Loucy (cell line): ENCODE measurements around the gene ZNF679.
"Not testable (repeated sequence)": the region's sequence is repeated elsewhere in the genome, so short reads cannot be mapped to it uniquely, and the experiment has no call there.

Source experiments
- H2AFZ ChIP-seq: fragments of 200-600 bp; sonication (generic); 2 replicates; pipeline ENCODE4 v1.6.0; 2016; ENCODE audit warnings: antibody characterized with exemption, mild to moderate bottlenecking, low read length, moderate library complexity
- H3F3A ChIP-seq: fragments of 200-600 bp; 2 replicates; pipeline ENCODE4 v1.6.0; 2016; ENCODE audit warnings: antibody characterized with exemption, low read depth, mild to moderate bottlenecking
- H3K27me3 ChIP-seq: fragments of 200-600 bp; sonication (generic); 2 replicates; pipeline ENCODE4 v1.6.1; 2014; ENCODE audit warnings: low read length, mild to moderate bottlenecking; ENCODE audit not compliant: insufficient read depth, poor library complexity, severe bottlenecking
- H3K36me3 ChIP-seq: fragments of 200-600 bp; sonication (generic); 2 replicates; pipeline ENCODE4 v1.6.1; 2016; ENCODE audit warnings: low read length; ENCODE audit not compliant: insufficient read depth
- H3K4me1 ChIP-seq: fragments of 200-600 bp; sonication (generic); 2 replicates; pipeline ENCODE4 v1.5.1; 2014; ENCODE audit warnings: low read length, mild to moderate bottlenecking; ENCODE audit not compliant: insufficient read depth, poor library complexity, severe bottlenecking
- H3K4me2 ChIP-seq: fragments of 200-600 bp; sonication (generic); 2 replicates; pipeline ENCODE4 v1.6.0; 2014; ENCODE audit warnings: antibody characterized with exemption, low read length, low read depth, mild to moderate bottlenecking; ENCODE audit not compliant: poor library complexity, severe bottlenecking
- H3K4me3 ChIP-seq: fragments of 200-600 bp; sonication (generic); 2 replicates; pipeline ENCODE4 v1.5.1; 2014; ENCODE audit warnings: low read length, mild to moderate bottlenecking, mixed read lengths; ENCODE audit not compliant: poor library complexity, severe bottlenecking
- H3K79me2 ChIP-seq: fragments of 200-600 bp; sonication (generic); 2 replicates; pipeline ENCODE4 v1.6.1; 2014; ENCODE audit warnings: low read length; ENCODE audit not compliant: insufficient read depth
- H3K9ac ChIP-seq: fragments of 200-600 bp; sonication (generic); 2 replicates; pipeline ENCODE4 v1.6.0; 2014; ENCODE audit warnings: mild to moderate bottlenecking, low read depth, low read length, moderate library complexity; ENCODE audit not compliant: poor library complexity, severe bottlenecking
- H3K9me2 ChIP-seq: fragments of 200-600 bp; sonication (generic); replicated peaks from 2 replicates; pipeline ENCODE4 v1.6.1; 2016; ENCODE audit warnings: low read depth, low read length, mixed read lengths
- H3K9me3 ChIP-seq: fragments of 200-600 bp; sonication (generic); 2 replicates; pipeline ENCODE4 v1.6.1; 2014; ENCODE audit warnings: mild to moderate bottlenecking, antibody characterized with exemption, low read length, low read depth; ENCODE audit not compliant: insufficient read depth
- H4K20me1 ChIP-seq: fragments of 200-600 bp; sonication (generic); 2 replicates; pipeline ENCODE4 v1.6.0; 2014; ENCODE audit warnings: antibody characterized with exemption, low read length, mild to moderate bottlenecking; ENCODE audit not compliant: insufficient read depth, poor library complexity, severe bottlenecking
- EZH2phosphoT487 ChIP-seq: fragments of 200-600 bp; IDR thresholded peaks from 2 replicates; pipeline ENCODE4 v1.6.1; 2018; ENCODE audit warnings: antibody characterized with exemption, mild to moderate bottlenecking, moderate library complexity, borderline replicate concordance
- TF ChIP-seq, protein P1 (sequence below): fragments of 200-600 bp; sonication (generic); conservative IDR thresholded peaks from 2 replicates; pipeline ENCODE4 v1.5.1; 2014; ENCODE audit warnings: mild to moderate bottlenecking, antibody characterized with exemption, low read length

Gene ZNF679

DNA sequence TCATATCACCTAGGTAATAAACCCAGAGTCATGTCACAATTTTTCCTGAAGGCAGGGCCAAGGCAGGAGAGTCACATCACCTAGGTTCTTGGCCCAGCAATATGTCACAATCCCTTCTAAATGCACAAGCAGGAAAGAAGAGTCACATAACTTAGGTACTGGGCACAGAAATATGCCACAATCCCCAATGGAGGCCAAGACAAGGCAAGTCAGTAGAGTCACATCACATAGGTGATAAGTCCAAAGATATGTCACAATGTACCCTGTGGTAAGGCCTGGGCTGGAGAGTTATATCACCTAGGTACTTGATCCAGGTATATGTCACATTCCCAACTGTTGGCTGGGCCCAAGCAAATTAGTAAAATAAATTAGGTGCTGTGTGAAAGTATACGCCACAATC, at the start of gene ZNF679:
TSS of gene ZNF679 (plus strand) at position 301 of the 400 bp plus-strand sequence. CDS start 20,644 bp downstream, outside the sequence.
- H3K4me3 ChIP-seq, H3K36me3 ChIP-seq, H3K9me2 ChIP-seq, H3F3A ChIP-seq, H3K79me2 ChIP-seq, H3K9ac ChIP-seq, H2AFZ ChIP-seq, H4K20me1 ChIP-seq, H3K27me3 ChIP-seq, H3K4me1 ChIP-seq, H3K4me2 ChIP-seq: not testable (repeated sequence)
- peaks cover 13% of the 10 kb centered on the region; the same call in 1 of the 2 replicates for H3K9me3 ChIP-seq

DNA sequence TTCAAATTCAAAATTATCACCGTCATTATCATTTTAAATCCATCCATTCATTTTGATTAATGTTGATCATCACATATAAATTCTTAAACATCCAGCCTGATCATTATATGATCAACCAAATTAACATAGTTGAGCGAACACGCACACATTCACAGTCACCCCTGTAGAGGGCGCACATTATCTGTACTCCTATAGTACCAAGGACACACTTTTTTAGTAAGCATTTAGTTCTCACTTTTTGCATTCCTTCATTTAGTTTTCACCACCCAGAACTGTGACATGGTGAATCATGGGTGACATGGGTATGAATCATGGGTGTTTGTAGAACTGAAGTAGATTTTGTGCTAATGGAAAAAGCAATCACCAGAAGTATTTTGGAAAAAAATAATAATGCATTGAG, 47.3 kb upstream of the ZNF679 start:
- no peak overlapping the region for H3K4me2 ChIP-seq
- H2AFZ ChIP-seq: no peak overlapping the region
- H4K20me1 ChIP-seq: no peaks in the 10 kb centered on the region
- TF ChIP-seq EZH2phosphoT487: no peak
- TF ChIP-seq, protein P1, sequence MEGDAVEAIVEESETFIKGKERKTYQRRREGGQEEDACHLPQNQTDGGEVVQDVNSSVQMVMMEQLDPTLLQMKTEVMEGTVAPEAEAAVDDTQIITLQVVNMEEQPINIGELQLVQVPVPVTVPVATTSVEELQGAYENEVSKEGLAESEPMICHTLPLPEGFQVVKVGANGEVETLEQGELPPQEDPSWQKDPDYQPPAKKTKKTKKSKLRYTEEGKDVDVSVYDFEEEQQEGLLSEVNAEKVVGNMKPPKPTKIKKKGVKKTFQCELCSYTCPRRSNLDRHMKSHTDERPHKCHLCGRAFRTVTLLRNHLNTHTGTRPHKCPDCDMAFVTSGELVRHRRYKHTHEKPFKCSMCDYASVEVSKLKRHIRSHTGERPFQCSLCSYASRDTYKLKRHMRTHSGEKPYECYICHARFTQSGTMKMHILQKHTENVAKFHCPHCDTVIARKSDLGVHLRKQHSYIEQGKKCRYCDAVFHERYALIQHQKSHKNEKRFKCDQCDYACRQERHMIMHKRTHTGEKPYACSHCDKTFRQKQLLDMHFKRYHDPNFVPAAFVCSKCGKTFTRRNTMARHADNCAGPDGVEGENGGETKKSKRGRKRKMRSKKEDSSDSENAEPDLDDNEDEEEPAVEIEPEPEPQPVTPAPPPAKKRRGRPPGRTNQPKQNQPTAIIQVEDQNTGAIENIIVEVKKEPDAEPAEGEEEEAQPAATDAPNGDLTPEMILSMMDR: peak; percentile 65
- no peaks in the 10 kb centered on the region for H3K9me2 ChIP-seq
- H3F3A ChIP-seq: no peaks in the 10 kb centered on the region
- H3K9ac ChIP-seq: no peak overlapping the region
- H3K9me3 ChIP-seq: no peaks in the 10 kb centered on the region
- no peaks in the 10 kb centered on the region for H3K27me3 ChIP-seq
- no peaks in the 10 kb centered on the region for H3K36me3 ChIP-seq
- H3K4me3 ChIP-seq: no peak overlapping the region
- H3K79me2 ChIP-seq: no peaks in the 10 kb centered on the region
- no peaks in the 10 kb centered on the region for H3K4me1 ChIP-seq

DNA sequence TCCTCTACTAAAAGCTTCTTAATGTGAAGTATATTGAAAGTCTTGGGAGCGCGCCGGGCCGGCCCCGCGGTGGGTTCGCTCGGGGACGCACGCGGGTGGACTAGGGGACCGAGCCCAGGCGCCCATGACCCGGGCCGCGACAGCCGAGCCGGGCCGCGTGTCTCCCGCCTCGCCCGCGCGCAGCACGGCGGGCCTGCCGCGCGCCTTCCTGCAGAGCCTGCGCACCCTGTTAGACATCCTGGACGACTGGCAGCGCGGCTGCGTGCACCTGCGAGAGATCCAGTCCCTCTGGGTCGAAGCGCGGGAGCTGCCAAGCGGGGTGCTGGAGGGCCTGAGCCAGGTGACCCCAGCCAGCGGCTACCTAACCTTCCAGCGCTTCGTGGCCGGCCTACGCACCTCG, 46.7 kb upstream of the ZNF679 start:
- Histone ChIP-seq H3K4me3 (no peak overlapping the region), H3K27me3 (no peaks in the 10 kb centered on the region), H2AFZ (no peak overlapping the region), H3K36me3 (no peaks in the 10 kb centered on the region), H3K4me1 (no peaks in the 10 kb centered on the region), H3K9me2 (no peaks in the 10 kb centered on the region), H3K9ac (no peak overlapping the region), H4K20me1 (no peaks in the 10 kb centered on the region), H3K9me3 (no peaks in the 10 kb centered on the region), H3F3A (no peaks in the 10 kb centered on the region), H3K4me2 (no peak overlapping the region), H3K79me2 (no peaks in the 10 kb centered on the region)
- TF ChIP-seq EZH2phosphoT487: no peak
- TF ChIP-seq, protein P1: no peak

DNA sequence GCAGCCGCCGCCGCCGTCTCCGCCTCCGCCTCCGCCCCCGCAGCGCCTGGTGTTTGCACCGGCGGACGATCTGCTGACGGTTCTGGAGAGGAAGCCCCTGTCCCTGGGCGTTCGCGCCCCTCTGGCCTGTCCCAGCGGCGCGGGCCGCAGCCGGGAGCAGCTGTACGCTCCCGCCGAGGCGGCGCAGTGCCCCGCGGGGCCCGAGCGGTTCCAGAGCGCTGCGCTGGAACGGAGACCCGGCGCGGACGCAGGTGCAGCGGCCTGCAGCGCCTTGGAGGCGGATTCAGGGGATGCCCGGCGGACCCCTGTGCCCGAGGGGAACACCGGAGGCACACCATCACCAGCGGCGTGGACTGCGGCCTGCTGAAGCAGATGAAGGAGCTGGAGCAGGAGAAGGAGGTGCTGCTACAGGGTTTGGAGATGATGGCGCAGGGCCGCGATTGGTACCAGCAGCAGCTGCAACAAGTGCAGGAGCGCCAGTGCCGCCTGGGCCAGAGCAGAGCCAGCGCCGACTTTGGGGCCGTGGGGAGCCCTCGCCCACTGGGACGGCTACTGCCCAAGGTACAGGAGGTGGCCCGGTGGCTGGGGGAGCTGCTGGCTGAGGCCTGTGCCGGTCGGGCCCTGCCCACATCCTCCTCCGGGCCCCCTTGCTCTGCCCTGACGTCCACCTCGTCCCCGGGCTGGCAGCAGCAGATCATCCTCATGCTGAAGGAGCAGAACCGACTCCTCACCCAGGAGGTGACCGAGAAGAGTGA, 46.1 kb upstream of the ZNF679 start:
- Histone ChIP-seq H3K4me2 (no peak overlapping the region), H4K20me1 (no peaks in the 10 kb centered on the region), H3K79me2 (no peaks in the 10 kb centered on the region), H3K36me3 (no peaks in the 10 kb centered on the region), H3K9me2 (no peaks in the 10 kb centered on the region), H3K4me1 (no peaks in the 10 kb centered on the region), H3K9me3 (no peaks in the 10 kb centered on the region), H3K9ac (no peak overlapping the region), H3K27me3 (no peaks in the 10 kb centered on the region), H3K4me3 (no peak overlapping the region), H3F3A (no peaks in the 10 kb centered on the region), H2AFZ (no peak overlapping the region)
- TF ChIP-seq, protein P1: no peak
- TF ChIP-seq EZH2phosphoT487: no peak
